ENCODE data around the gene SLC13A2.

SLC13A2 gene

DNA sequence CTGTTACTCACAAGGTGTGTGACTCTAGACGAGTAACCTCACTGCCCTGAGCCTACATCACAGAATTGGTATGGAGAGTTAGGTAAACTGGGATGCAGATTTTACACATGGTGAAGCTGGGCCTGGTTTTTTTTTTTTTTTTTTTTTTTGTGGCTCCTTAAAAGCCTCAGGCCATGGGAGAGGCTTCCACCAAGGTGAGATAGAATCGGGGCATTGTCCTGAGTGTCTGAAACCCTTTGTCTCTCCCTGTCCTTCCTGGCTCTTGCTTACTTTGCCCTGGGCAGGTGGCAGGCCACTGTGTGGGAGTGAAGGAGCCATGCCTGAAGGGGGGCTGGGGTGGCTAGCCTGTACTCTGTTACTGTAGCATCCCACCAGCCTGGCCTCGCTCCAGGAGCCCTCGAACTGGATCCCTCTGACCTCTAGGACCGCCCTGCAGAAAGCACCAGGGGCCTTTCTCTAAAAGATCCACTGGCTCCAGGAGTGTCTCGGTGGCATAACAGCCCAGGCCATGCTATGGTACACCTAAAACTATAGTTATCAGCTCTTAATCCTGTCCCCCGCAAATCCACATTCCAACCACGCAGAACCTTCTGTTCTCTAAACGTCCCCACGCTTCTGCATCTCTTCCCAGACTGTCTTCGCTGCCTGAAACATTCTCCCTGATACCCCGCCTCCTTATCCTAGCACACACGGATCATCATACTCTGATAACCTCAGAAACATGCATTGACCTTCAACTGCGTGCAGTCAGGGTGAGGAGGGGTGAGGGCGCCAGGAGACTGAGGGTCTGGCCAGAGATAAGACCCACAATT is 1.7 kb upstream of the SLC13A2 start:
- no peak for DNase-seq (ENCODE audit: low spot score)

DNA sequence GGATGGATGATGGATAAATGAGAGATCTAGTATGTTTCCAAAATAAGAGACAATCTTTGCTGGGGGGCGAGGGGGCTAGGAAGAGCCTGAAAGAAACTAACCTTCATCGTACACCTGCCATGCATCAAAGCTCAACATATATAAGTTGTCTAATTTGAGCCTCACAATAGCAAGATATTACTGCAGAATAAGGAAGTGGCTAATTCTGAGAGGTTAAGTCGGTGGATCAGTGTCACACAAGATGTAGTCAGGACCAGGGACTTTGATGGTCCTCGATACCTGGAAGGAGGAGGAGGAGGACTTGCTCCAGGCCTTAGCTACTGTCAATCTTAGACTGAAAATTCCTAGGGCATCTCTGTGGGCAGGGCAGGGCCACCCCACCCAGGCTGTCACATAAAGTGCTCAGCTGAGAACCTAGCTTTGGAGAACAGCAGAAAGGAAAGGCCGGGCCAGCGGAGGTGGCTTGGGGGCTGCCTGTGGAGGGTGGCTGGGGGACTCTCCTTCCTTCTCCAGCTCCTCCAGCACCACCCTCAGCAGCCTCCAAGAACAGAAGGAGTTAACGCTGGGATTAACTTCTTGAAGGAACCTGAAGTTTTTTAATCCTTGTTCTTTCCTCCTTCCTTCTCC is 460 bp upstream of the SLC13A2 start:
- DNase-seq (ENCODE audit: low spot score) = no peak

- no peak for DNase-seq (ENCODE audit: low spot score)
These were observed 677 bp downstream of the SLC13A2 start for GRCh38 chr17:28474111-28474531.

- no peak for DNase-seq (ENCODE audit: low spot score)
These were observed 1.9 kb downstream of the SLC13A2 start for GRCh38 chr17:28475151-28475900.

GRCh38 chr17:28476076-28476865 is 2.8 kb downstream of the SLC13A2 start:
- no peak for DNase-seq (ENCODE audit: low spot score)

GRCh38 chr17:28477928-28478327 is 4.5 kb downstream of the SLC13A2 start:
- DNase-seq (ENCODE audit: low spot score) = no peak

DNA sequence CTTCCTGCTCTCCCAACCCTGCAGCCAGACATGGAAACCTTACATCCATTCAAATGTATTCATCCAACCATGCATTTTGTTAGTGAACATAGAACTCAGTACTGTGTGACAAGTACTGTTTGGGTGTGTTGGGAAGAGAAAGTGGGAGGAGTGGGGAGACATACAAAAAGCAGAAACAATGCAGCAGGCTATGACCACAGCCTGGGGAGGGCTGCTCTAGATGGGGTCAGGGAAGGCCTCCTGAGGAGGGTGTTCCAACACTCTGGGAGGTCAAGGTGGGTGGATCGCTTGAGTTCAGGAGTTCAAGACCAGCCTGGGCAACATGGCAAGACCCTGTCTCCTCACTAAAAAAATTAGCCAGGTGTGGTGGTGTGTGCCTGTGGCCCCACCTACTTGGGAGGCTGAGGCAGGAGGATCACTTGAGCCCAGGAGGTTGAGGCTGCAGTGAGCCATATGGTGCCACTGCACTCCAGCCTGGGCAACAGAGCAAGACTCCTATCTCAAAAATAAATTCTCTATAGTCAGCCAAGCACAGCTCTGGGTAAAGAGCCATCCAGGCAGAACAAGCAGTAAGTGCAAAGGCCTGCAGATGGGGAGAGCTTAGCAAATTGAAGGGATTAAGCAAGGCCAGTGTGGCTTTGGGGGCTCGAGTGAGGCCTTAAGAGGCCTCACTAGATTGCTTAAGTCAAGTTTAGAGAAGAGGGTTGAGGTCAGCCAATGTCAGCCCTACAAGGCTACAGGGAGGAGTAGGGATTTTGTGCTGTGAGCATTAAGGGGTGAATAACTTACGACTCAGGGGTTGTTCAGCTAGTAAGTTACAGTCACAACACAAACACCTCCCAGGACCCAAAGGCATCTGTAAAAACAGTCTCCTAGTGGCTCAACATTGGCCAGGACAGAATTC is 5.5 kb downstream of the SLC13A2 start:
- no peak for DNase-seq (ENCODE audit: low spot score)

DNA sequence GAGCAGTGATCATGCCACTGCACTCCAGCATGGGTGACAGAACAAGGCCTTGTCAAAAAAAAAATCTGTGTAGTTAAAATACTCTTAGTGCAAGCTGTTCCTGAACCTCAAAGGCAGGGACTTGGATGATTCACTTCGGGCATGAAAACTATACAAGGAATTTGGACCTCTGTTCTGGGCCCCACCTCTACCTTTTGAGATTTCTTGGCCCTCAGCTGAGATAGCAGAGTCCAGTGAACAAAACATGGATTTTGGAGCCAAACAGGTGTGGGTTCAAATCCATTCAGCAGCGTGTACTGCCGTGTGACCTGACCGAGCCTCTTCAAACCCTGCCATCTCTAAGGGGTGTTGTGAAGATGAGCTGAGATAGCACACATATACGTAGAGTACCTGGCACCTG is 6.8 kb downstream of the SLC13A2 start:
- DNase-seq (ENCODE audit: low spot score) = no peak

DNA sequence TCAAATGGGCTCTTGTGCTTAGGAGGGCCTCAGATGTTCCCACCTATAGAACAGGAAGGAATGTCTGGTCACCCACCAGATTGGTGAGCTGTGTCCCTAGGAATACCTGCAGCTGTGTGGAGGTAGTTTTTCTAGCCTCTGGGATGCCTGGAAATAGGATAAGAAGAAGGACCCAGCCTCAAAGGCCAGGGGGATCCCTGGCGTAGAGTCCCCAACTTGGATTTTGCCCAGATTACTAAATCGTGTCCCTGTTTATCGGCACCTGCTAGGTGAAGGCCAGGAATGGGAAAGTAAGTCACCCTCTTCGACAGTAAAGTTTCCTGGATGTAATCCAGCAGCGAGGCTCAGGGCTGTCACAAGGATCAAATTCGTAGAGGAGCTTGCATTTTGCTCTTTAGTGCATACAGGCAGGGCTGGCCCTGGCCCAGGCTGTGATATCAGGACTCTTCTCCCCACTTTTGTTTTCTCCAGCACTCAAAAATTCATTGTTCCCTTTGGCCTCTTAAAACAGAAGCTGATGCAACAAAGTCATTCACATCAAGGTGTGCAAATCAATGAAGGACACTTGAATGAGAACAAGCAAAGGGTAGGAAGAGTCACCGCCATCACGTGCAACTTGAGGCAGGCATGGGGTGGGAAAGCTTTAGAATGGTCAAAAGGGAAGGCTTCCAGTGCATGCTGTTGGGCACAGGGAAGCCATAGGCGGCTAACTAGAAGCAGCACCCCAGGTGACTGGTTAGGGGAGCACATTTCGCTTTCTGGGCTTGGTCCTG is 7.5 kb downstream of the SLC13A2 start:
- no peak for DNase-seq (ENCODE audit: low spot score)

DNA sequence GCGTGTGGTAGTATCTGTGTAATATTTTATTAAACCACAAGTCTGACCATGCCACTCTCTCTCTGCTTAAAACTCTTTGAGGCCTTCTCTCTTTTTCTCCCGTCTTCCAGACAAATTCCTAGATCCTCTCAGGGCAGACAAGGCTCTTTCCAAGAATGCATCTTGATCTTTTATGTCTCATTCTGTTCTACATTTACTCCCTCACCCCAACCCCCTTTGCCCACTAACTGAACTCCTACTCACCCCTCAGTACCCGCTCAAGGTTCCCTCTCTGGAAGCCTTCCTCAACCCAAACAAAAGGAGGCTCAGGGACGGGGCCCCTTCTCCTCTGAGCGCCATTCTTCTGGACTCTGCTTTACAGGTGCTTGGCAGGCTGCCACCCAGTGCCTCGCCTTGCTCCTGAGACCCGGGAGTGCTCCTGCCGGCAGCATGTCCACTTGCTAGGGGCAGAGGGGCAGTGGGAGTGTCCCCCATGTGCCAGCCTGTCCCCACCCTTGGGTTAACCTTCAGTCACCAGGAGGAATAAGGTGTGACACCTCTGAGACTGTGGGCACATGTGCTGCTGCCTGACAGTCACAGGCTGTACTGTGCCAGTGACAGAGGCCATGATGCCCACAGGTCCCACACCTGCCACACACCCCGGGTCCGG is 9.2 kb downstream of the SLC13A2 start:
- no peak for DNase-seq (ENCODE audit: low spot score)

GRCh38 chr17:28484296-28484695 is 10.9 kb downstream of the SLC13A2 start:
- no peak for DNase-seq (ENCODE audit: low spot score)

DNA sequence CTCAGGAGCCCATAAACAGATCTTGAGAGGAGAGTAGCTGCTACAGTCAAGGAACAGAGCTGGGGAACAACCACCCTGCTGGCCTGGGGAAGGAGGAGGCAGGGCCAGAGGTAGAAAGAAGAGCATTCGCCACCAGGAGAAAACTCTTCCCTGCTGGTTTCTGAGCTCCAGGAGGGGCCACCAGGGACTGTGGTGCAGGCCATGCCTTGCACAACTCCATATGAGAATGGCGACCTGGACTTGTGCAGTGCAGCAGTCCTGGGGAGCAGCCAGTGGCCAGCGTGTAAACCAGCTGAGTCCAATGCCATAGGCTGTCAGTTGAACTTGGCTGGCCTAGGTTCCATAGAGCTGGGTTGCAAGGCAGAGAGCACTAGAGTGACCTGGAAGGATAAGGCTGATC is 11.6 kb downstream of the SLC13A2 start:
- DNase-seq (ENCODE audit: low spot score) = no peak

GRCh38 chr17:28487881-28488532 is 14.6 kb downstream of the SLC13A2 start:
- no peak for DNase-seq (ENCODE audit: low spot score)

- DNase-seq (ENCODE audit: low spot score) = no peak
These were observed 15.3 kb downstream of the SLC13A2 start for GRCh38 chr17:28488533-28489276.

DNA sequence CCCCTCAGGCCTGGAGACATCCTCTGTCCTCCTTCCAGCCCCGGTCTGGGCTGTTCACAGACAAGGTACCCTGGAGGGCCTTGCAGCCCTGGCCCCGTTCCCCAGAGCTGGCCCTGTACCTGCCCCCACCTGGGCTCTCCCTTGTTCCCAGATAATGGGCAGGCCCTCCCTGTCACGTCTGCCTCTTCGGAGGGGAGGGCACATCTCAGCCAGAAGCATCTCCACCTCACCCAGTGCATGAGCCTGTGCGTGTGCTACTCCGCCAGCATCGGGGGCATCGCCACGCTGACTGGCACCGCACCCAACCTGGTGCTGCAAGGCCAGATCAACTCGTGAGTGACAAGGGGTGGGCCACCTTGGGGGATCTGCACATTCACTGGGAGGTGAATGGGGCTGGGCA is 17.8 kb downstream of the SLC13A2 start:
- DNase-seq (ENCODE audit: low spot score) = no peak

DNA sequence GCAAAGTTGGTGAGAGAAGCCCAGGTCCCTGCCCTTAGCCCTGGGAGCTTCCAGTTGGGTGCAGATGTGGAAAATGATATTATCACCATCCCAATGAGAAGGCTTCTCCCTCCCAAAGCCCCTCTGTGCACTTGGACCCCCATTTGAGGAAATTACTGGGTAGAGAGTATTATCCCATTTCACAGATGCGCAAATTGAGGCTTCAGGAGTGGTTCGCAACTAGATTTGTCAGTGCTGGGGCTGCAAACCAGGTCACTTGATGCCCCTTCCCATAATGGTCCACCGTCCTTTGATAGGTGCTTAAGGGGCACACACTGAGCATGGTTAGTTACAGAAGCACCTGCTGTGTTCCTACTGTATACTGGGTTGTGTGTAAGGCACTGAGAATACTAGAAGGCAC is 18.4 kb downstream of the SLC13A2 start:
- DNase-seq (ENCODE audit: low spot score) = no peak

GRCh38 chr17:28492352-28493310 is 19.2 kb downstream of the SLC13A2 start:
- no peak for DNase-seq (ENCODE audit: low spot score)
